Measurements from ENCODE around the gene TGM5.

TGM5 gene

DNA sequence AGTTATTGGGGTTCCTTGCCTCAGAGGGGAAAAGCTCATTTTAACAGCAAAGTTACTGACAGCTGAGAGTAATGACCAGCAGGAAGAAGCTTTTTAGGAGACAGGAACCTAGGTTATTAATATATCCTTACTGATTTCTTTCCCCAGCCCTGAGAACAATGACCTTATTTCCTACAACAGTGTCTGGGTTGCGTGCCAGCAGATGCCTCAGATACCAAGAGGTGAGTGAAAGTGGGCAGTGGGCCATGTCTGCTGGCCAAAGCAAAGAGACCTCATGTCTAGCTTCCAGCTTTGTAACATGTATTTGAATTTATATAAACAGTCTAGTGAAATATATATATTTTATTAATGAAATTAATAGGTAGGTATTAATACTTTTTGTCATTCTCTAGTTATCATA, 76.5 kb downstream of the TGM5 start:
- FAIRE-seq = no peak

DNA sequence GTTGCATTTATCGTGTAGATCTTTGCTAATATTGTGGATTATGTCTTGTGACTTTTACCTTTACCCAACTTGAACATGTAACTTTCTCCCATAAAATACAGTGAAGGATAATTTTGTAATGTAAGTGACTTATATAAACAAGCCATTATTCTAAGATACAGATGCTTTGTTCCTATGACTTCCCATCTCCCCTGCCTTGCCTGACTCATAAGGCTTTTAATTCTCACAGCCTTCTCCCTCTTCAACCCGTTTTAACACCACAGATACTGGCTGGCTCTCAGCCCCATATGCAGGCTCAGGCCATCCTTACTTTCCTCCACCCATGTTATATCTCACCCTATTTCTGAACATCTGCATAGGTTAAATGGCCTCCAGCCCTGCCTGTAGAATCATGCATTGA, 77.4 kb downstream of the TGM5 start:
- FAIRE-seq = no peak

DNA sequence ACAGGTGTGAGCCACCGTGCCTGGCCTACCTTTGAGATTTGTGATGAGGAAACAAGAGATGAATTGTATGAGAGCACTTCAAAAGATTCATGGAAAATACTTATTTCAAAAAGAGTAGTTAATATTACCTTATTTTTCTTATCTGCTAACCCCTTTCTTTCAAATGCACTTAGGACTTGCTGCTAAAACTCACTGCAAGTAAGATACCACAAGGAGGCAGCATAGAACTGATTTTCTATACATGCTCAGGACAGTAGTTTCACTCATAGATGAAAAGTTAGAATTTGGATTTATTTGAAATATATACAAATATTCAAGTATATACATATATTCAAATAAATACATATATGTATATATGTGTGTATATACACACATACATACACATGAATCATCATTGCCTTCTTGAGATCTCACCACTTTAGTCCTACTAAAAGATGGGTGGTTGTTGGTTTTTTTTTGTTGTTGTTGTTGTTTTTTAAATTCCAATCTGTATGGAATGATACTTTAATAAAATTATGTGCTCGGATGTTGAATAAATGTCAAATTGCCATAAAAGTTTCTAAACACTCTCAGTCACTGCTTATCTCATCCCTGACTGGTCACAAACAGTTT, 79.1 kb downstream of the TGM5 start:
- FAIRE-seq = peak; percentile 96

DNA sequence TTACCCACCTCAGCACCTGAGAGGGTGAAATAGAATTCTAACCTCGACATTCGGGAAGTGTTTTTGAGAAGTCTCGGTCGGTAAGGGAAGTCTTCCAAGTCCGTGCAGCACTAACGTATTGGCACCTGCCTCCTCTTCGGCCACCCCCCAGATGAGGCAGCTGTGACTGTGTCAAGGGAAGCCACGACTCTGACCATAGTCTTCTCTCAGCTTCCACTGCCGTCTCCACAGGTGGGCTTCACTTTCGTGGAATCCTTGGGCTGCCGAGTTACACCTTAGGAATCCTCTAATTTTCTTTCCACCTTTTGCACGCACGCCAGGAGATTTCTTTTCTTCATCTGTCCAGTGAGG, 80.8 kb downstream of the TGM5 start:
- no peak for FAIRE-seq

DNA sequence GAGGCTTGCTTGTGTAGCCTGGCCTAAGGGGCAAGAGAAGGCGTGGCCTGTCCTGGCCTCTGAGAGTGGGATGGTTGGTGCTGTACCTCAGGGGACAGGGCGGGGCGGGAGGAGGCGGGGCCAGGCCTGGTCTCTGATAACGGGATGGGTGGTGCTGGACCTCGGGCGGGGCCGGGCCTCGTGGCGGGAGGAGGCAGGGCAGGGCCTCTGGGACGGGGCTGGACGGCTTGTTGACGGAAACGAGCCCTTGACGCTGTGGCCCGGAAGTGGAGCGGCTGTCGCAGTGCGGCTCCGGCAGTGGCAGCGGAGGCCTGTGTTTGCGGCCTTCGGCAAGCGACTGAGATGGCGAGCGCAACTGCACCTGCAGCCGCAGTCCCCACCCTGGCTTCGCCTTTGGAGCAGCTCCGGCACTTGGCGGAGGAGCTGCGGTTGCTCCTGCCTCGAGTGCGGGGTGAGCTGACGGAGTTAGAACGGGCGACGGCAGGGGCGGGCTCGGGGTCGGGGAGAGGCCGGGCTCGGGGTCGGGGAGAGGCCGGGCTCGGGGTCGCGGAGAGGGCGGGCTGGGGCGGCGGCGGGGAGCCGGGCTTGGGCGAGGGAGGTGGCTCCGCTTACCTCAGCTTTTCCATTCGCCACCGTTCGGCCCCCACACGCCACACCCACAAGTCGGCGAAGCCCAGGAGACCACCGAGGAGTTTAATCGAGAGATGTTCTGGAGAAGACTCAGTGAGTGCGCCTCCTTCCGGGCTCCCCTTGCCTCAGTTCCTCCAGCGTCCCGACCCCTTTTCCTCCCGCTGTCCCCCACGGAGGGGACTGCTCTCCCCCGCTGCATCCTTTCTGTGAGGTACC, 81.3 kb downstream of the TGM5 start, which contains the start of gene CCNDBP1:
Gene CCNDBP1 (plus strand): TSS at position 247 of the 846 bp plus-strand sequence. CDS start 96 bp downstream, at position 343.
- peak; percentile 95 for FAIRE-seq

DNA sequence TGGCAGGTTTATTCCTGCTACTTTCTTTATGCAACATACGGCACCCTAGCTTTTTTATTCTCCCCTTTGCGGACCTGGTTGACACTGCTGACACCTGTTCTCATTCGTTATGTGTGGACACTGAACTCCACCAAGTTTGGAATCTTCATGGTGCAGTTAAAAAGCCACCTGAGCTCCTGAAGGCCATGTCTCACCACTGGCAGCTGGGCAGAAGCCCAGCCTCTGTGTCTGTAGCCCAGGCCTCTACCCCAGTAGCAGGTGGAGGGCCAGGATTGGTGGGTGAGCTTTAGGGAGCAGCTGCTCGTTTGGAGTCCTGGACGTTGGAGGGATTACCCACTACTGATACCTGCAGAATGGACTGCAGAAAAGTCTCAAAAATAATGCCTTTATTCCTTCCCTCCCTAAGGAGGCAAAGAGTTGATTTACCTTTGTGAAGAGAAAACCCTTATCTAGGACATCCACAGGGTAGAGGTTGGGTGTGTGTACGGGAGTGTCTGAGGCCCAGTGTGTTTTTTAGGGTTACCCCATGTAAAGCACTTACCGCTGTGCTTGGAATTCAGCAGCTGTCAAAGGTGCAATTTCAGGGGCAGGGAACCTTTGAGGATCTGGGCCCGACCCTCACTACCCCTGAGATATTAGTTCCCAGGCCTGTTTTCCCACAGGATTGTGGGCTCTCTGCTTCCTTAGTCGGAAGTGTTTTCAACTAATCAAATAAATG, 82.2 kb downstream of the TGM5 start:
- no peak for FAIRE-seq

DNA sequence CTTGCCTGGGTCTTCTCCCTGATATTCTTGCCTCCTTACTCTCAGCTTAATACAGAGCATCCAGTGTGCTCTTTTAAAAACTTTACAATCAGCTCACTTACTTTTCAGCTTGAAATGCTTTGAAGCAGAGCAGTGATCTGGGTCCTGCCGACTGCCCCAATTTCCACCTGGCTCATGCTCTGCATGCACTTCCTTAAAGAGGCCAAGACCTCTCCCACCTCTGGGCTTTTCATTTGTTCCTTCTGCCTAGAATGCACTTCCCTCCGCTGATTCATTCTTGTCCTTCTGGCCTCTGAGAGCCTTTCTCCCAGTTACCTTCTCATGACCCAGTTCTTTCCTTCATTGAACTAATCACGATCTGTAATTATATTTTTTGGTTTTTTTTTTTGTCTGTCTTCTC, 83.5 kb downstream of the TGM5 start:
- no peak for FAIRE-seq
